NB4 (cell line): ENCODE data around the gene NFIB.

ENCODE experiments used
- DNase-seq: peaks from one replicate; pipeline ENCODE4 v3.0.0; 2010; ENCODE audit warnings: low read depth
- H3K4me3 ChIP-seq: one replicate; pipeline ENCODE4 v1.5.1; 2011; ENCODE audit warnings: mild to moderate bottlenecking, low read depth, low read length, moderate library complexity
- CTCF ChIP-seq: IDR thresholded peaks from one replicate; pipeline ENCODE4 v1.5.1; 2012; ENCODE audit warnings: low read depth, low read length
- MAX ChIP-seq: IDR thresholded peaks from 2 replicates; pipeline ENCODE4 v1.6.1; 2011; ENCODE audit warnings: low read depth, low read length
- MYC ChIP-seq: IDR thresholded peaks from 2 replicates; pipeline ENCODE4 v1.6.1; 2011; ENCODE audit warnings: low read depth, low read length
- POLR2A ChIP-seq: IDR thresholded peaks from 2 replicates; pipeline ENCODE4 v1.6.1; 2011; ENCODE audit warnings: mild to moderate bottlenecking; ENCODE audit not compliant: insufficient read length; ENCODE audit errors: extremely low read depth

The NFIB gene

GRCh38 chr9:14346811-14347405 lies 33.0 kb upstream of the NFIB start:
- no peak for DNase-seq
- no peak overlapping the region for H3K4me3 ChIP-seq

GRCh38 chr9:14346231-14346791 lies 32.4 kb upstream of the NFIB start:
- DNase-seq = no peak
- no peak overlapping the region for H3K4me3 ChIP-seq

More at GRCh38 chr9:14346811-14347405, 33.0 kb upstream of the NFIB start:
- TF ChIP-seq MYC (no peak), CTCF (no peak)

GRCh38 chr9:14345354-14346230 lies 31.7 kb upstream of the NFIB start:
- no peak for DNase-seq
- no peak overlapping the region for H3K4me3 ChIP-seq
- TF ChIP-seq POLR2A (no peak), CTCF (no peak), MAX (no peak), MYC (no peak)

More at GRCh38 chr9:14346231-14346791, 32.4 kb upstream of the NFIB start:
- TF ChIP-seq MYC = no peak
- TF ChIP-seq CTCF = no peak
- no peak for TF ChIP-seq POLR2A
- TF ChIP-seq MAX = no peak

DNA sequence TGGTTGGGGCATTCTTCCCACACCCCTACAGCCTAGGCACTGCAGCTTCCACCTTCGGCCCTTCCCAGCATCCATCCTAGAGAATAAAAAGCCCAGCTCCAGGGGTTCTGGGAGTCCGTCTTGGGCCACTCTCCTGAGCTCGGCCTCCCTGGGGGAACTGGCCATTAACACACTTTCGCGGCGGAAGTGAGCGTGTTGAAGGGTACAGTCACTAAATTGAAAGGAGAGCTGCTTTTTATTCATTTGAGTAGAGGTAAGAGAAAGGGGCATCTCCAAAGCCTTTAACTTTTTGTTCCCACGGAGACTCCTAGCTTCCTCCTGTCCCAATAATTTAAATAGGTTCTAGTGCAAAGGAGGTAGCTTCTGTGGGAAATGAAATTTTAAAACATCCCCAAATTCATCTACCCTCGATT lies 31.0 kb upstream of the NFIB start:
- TF ChIP-seq POLR2A (no peak), MAX (no peak), CTCF (no peak), MYC (no peak)
- DNase-seq = no peak
- H3K4me3 ChIP-seq = no peak overlapping the region

DNA sequence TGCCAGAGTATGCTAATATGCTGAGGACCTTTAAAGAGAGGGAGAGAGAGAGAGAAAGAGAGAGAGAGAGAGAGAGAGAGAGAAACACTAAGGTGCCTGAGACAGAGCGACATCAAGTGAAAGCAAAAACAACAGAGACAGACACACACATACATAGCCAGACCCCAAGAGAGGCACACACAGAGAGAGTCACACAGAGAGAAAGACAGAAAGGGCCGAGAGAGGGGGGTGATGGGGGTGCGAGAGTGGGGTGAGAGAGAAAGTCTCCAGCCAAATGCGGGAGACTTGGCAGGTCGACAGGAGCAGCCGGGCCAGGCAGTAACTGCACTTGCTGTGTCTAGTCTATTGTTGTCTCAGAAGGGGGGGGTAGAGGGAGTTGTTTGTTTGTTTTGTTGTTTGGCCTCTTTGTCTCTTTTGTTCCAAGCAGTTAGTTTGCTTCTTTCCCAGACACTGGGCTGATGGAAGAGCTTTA lies 30.1 kb upstream of the NFIB start:
- no peak for TF ChIP-seq MAX
- no peak for TF ChIP-seq POLR2A
- no peak for TF ChIP-seq MYC
- TF ChIP-seq CTCF = no peak
- H3K4me3 ChIP-seq = no peak overlapping the region
- DNase-seq = no peak
